ENCODE data around the gene SMARCA2.

The SMARCA2 gene

GRCh38 chr9:2087500-2088313 is 72.6 kb downstream of the SMARCA2 start:
- DNase-seq (ENCODE audit: low read depth in 3 of 3): peak in 1 of 3 donors; percentile 8

GRCh38 chr9:2093920-2094597 is 78.9 kb downstream of the SMARCA2 start:
- DNase-seq (ENCODE audit: low read depth in 3 of 3): no peak

GRCh38 chr9:2096376-2096970 is 81.3 kb downstream of the SMARCA2 start:
- no peak for DNase-seq (ENCODE audit: low read depth in 3 of 3)

- DNase-seq (ENCODE audit: low read depth in 3 of 3): no peak
Observed at GRCh38 chr9:2106666-2107065, 91.5 kb downstream of the SMARCA2 start.

- DNase-seq (ENCODE audit: low read depth in 3 of 3): no peak
Observed at GRCh38 chr9:2107906-2108451, 92.8 kb downstream of the SMARCA2 start.

- no peak for DNase-seq (ENCODE audit: low read depth in 3 of 3)
Observed at GRCh38 chr9:2109069-2109650, 94.0 kb downstream of the SMARCA2 start.

- DNase-seq (ENCODE audit: low read depth in 3 of 3): no peak
Observed at GRCh38 chr9:2110036-2110435, 94.9 kb downstream of the SMARCA2 start.

- DNase-seq (ENCODE audit: low read depth in 3 of 3): peak in 1 of 3 donors; percentile 4
Observed at GRCh38 chr9:2116073-2116472, 100.9 kb downstream of the SMARCA2 start.

GRCh38 chr9:2117527-2117926 is 102.4 kb downstream of the SMARCA2 start:
- DNase-seq (ENCODE audit: low read depth in 3 of 3): no peak

- DNase-seq (ENCODE audit: low read depth in 3 of 3): no peak
Observed at GRCh38 chr9:2119566-2119965, 104.4 kb downstream of the SMARCA2 start.

GRCh38 chr9:2120926-2121689 is 106.0 kb downstream of the SMARCA2 start:
- DNase-seq (ENCODE audit: low read depth in 3 of 3): no peak

GRCh38 chr9:2122299-2122698 is 107.2 kb downstream of the SMARCA2 start:
- no peak for DNase-seq (ENCODE audit: low read depth in 3 of 3)

- DNase-seq (ENCODE audit: low read depth in 3 of 3): no peak
Observed at GRCh38 chr9:2125906-2126305, 110.8 kb downstream of the SMARCA2 start.

GRCh38 chr9:2126331-2126803 is 111.2 kb downstream of the SMARCA2 start:
- DNase-seq (ENCODE audit: low read depth in 3 of 3): no peak

GRCh38 chr9:2127486-2127885 is 112.3 kb downstream of the SMARCA2 start:
- no peak for DNase-seq (ENCODE audit: low read depth in 3 of 3)

GRCh38 chr9:2128141-2128540 is 113.0 kb downstream of the SMARCA2 start:
- DNase-seq (ENCODE audit: low read depth in 3 of 3): no peak

- no peak for DNase-seq (ENCODE audit: low read depth in 3 of 3)
Observed at GRCh38 chr9:2128618-2129017, 113.5 kb downstream of the SMARCA2 start.

GRCh38 chr9:2130941-2131340 is 115.8 kb downstream of the SMARCA2 start:
- no peak for DNase-seq (ENCODE audit: low read depth in 3 of 3)

GRCh38 chr9:2132484-2133082 is 117.4 kb downstream of the SMARCA2 start:
- no peak for DNase-seq (ENCODE audit: low read depth in 3 of 3)

GRCh38 chr9:2134391-2134790 is 119.2 kb downstream of the SMARCA2 start:
- no peak for DNase-seq (ENCODE audit: low read depth in 3 of 3)

GRCh38 chr9:2138646-2139045 is 123.5 kb downstream of the SMARCA2 start:
- DNase-seq (ENCODE audit: low read depth in 3 of 3): no peak

All from stimulated activated CD4-positive, alpha-beta T cell treated with anti-CD3 and anti-CD28 coated beads, TNF-alpha, amount 100 ng/mL, for 48 hours (primary cell).